Type B pancreatic cell (in vitro differentiated cells): ENCODE results near the gene BRD7. TPM values are rescaled to one million over a fixed set of nuclear protein-coding genes. Genes with fewer than 3 reads are reported as not detected.

Source experiments
- DNase-seq: peaks from one replicate; pipeline ENCODE4 v3.0.0; 2021; ENCODE audit warnings: mixed read lengths; ENCODE audit not compliant: unreplicated experiment; ENCODE audit errors: extremely low spot score
- H3K27ac Mint-ChIP-seq: 2 replicates; pipeline ENCODE4 v1.8.0; 2021; ENCODE audit warnings: mild to moderate bottlenecking, mixed read lengths
- H3K27me3 Mint-ChIP-seq: 2 replicates; pipeline ENCODE4 v1.8.0; 2021; ENCODE audit warnings: mixed read lengths
- H3K36me3 Mint-ChIP-seq: 2 replicates; pipeline ENCODE4 v1.8.0; 2021; ENCODE audit warnings: mixed read lengths
- H3K4me1 Mint-ChIP-seq: one replicate; pipeline ENCODE4 v1.8.0; 2021; ENCODE audit warnings: mixed read lengths; ENCODE audit not compliant: unreplicated experiment
- H3K4me3 Mint-ChIP-seq: 2 replicates; pipeline ENCODE4 v1.8.0; 2021; ENCODE audit warnings: mild to moderate bottlenecking, mixed read lengths
- H3K9me3 Mint-ChIP-seq: 2 replicates; pipeline ENCODE4 v1.8.0; 2021; ENCODE audit warnings: mixed read lengths
- total RNA-seq: library from RNA; stranded (reverse); gene quantifications from 2 replicates; pipeline ENCODE4 v1.2.1, GENCODE V29; 2021; ENCODE audit warnings: low replicate concordance
- TF ChIP-seq, protein P1 (sequence below): fragments of 200-600 bp; sonication (generic); conservative IDR thresholded peaks from 2 replicates; pipeline ENCODE4 v1.5.0; 2021; ENCODE audit warnings: antibody characterized with exemption, mild to moderate bottlenecking

Gene BRD7
- total RNA-seq, 1 donor from 2014 or later: 98.2 TPM

DNA sequence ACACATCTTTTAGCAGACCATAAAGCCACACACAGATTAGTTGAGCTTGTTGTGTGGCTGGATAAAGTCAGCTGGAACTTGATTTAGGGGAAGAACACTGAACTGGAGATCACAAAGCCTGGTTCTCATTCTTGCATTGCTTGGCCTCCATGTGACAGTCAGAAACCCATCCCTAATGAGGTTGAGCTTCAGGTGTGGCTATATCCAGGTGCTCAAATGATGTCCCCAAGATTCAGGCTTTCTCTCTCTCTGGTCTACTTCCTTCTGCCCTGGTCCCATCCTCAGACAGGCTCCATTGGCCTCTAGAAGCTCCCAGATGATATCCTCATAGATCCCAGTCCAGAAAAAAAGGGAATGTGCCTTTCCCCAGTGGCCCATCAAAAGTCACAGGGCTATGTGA is 9.6 kb upstream of the BRD7 start:
- peaks cover 4% of the 10 kb centered on the region for H3K27me3 Mint-ChIP-seq
- TF ChIP-seq, protein P1, sequence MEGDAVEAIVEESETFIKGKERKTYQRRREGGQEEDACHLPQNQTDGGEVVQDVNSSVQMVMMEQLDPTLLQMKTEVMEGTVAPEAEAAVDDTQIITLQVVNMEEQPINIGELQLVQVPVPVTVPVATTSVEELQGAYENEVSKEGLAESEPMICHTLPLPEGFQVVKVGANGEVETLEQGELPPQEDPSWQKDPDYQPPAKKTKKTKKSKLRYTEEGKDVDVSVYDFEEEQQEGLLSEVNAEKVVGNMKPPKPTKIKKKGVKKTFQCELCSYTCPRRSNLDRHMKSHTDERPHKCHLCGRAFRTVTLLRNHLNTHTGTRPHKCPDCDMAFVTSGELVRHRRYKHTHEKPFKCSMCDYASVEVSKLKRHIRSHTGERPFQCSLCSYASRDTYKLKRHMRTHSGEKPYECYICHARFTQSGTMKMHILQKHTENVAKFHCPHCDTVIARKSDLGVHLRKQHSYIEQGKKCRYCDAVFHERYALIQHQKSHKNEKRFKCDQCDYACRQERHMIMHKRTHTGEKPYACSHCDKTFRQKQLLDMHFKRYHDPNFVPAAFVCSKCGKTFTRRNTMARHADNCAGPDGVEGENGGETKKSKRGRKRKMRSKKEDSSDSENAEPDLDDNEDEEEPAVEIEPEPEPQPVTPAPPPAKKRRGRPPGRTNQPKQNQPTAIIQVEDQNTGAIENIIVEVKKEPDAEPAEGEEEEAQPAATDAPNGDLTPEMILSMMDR: no peak
- H3K36me3 Mint-ChIP-seq: no peaks in the 10 kb centered on the region
- no peak overlapping the region for H3K4me3 Mint-ChIP-seq
- peaks cover 15% of the 10 kb centered on the region for H3K4me1 Mint-ChIP-seq
- no peaks in the 10 kb centered on the region for H3K9me3 Mint-ChIP-seq
- DNase-seq: no peak
- H3K27ac Mint-ChIP-seq: no peak overlapping the region

DNA sequence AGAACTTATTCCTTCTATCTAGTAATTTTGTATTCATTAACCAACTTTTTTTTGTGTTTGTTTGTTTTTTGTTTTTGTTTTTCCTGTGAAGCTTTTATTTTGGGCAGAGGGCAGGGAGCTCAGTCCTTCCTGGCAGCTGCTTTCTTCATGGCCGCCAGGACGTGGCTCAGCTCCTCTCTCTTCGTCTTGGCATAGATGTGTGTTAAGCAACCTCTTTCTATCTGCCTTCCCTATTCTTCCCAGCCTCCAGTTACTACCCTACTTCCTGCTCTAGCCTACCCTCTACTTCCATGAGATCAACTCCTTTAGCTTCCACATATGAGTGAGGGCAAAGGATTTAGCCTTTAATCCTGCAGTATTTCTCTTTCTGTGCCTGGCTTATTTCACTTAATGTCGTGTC is 8.2 kb upstream of the BRD7 start:
- Mint-ChIP-seq H3K27me3 (peaks cover 4% of the 10 kb centered on the region), H3K36me3 (no peaks in the 10 kb centered on the region), H3K4me3 (no peak overlapping the region), H3K27ac (no peak overlapping the region), H3K4me1 (peaks cover 21% of the 10 kb centered on the region), H3K9me3 (no peaks in the 10 kb centered on the region)
- DNase-seq: no peak
- TF ChIP-seq, protein P1: no peak

DNA sequence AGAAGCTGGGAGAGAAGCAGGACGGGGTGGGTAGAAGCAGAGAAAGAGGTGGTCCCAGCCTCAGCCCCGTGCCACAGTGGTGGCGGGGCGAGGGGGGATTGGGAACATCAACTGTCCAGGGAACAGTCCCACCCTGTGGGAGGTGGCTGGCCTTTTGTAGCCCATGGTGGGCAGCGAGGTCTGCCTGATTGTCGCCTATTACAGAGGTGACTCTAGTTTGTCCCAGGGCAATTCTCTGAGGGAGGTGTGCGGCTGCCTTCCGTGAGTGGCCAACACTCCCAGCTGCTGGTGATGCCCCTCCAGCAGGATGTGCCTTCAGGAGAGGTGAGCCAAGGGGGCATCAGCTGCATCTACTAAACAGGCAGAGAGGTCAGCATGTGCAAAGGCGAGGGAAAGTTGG is 5.0 kb upstream of the BRD7 start:
- TF ChIP-seq, protein P1: no peak
- Mint-ChIP-seq H3K9me3 (no peaks in the 10 kb centered on the region), H3K27me3 (peaks cover 4% of the 10 kb centered on the region), H3K36me3 (no peaks in the 10 kb centered on the region), H3K4me3 (no peak overlapping the region), H3K27ac (peak overlapping the region; percentile 22), H3K4me1 (peaks cover 29% of the 10 kb centered on the region)
- DNase-seq: peak; percentile 65

DNA sequence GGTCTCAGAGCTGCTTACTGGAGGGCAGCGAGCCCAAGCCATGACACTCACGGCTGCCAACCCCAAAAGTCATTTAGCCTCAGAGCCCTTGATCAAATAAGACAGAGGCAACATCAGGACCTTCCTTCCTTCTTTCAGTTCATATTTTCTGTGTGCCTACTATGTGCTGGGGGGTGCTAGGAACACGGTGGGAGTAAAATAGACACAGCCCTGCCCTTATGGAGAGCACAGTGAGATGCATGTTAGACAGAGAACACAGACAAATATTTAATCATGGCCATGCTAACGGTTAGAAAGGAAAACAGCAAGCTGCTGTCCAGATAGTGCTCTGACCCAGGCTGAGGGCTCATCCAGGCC is 4.5 kb upstream of the BRD7 start:
- Mint-ChIP-seq H3K4me3 (no peak overlapping the region), H3K27ac (peak overlapping the region; percentile 22), H3K27me3 (peaks cover 4% of the 10 kb centered on the region), H3K36me3 (no peaks in the 10 kb centered on the region), H3K9me3 (no peaks in the 10 kb centered on the region), H3K4me1 (peaks cover 29% of the 10 kb centered on the region)
- no peak for DNase-seq
- TF ChIP-seq, protein P1: no peak

DNA sequence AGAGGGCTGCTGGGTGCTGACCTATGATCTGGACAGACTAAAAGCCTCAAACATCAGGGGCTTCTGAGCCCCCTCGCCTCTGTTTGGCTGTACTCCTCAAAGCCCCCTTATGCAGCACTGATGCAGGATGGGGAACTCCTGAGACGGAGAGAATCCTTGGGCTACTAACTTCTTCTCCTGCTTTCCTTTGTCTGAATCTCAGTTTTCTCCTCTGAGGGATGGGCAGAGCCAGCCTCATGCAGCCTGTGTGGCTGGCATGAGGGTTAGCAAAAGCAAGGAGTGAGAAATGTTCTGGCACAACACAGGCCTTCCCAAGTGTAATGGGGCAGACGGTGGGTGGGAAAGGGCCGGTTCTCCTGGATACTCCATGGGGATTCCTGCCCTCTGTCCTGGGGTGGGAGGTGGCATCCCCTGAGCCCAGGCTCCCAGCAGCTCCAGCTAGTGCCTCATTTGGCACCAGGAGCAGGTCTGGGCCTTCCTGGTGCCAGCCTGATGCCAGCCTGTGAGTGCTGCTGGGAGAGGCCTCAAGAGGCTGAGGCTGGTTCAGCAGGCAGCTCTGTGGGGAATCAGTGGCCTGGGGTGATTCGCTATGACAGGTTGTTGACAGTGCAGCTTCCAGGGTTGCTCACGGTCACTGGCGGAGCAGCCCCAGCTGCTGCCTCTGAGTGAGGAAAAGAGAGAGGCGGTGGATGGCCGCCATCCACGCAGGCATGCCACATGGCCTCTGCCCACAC is 4.0 kb upstream of the BRD7 start:
- H3K27me3 Mint-ChIP-seq: peaks cover 4% of the 10 kb centered on the region
- peaks cover 34% of the 10 kb centered on the region for H3K4me1 Mint-ChIP-seq
- no peak for DNase-seq
- TF ChIP-seq, protein P1: no peak
- peak overlapping the region; percentile 22 for H3K27ac Mint-ChIP-seq
- H3K36me3 Mint-ChIP-seq: peaks cover 4% of the 10 kb centered on the region
- H3K4me3 Mint-ChIP-seq: no peak overlapping the region
- H3K9me3 Mint-ChIP-seq: no peaks in the 10 kb centered on the region
